ENCODE results near the gene CFAP97.

The CFAP97 gene

DNA sequence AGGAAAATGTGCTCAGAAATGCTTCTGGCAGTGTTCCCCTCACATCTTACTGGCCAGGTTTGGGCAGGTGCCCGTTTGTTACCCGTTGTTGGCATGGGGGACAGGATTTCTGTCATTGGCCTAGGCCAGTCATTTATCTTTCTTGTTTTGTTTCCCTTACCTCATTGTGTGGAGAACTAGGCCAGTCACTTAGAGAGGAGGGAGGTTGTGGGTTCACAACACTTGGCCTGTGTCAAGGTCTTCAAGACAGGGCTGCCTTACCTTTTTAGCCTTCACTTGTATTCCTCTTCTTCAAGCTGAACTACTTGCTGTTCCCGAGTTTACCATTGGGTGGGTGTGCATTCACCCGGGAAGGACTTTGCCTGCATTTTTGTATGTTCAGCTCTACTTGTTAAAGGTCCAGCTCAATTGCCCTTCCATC lies 23.3 kb upstream of the CFAP97 start:
- ChIA-PET POLR2A (interaction anchor here (1.0 to 1.4 kb wide), 3 partner anchors 10 to 493 kb away, joined by 3 to 4 read pairs (median 4); partner anchors contain the start of gene CENPU), CTCF (interaction anchor here (1.1 to 1.6 kb wide), 4 partner anchors 9 to 31 kb away, joined by 3 to 5 read pairs (median 4); partner anchors contain the start of gene SNX25)
- no peak for TF ChIP-seq LEF1 (IDR thresholded peaks at IDR 0.05; ENCODE audit: borderline replicate concordance)
- no peak for TF ChIP-seq ZNF384 (IDR thresholded peaks at IDR 0.05)
- TF ChIP-seq CTBP1 (IDR thresholded peaks at IDR 0.05; ENCODE audit: borderline replicate concordance): no peak
- TF ChIP-seq L3MBTL2 (conservative IDR thresholded peaks at IDR 0.05): no peak
- no peak for TF ChIP-seq SUZ12 (IDR thresholded peaks at IDR 0.05)
- TF ChIP-seq SP1 (IDR thresholded peaks at IDR 0.05): no peak
- TF ChIP-seq, protein P1, sequence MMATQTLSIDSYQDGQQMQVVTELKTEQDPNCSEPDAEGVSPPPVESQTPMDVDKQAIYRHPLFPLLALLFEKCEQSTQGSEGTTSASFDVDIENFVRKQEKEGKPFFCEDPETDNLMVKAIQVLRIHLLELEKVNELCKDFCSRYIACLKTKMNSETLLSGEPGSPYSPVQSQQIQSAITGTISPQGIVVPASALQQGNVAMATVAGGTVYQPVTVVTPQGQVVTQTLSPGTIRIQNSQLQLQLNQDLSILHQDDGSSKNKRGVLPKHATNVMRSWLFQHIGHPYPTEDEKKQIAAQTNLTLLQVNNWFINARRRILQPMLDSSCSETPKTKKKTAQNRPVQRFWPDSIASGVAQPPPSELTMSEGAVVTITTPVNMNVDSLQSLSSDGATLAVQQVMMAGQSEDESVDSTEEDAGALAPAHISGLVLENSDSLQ (IDR thresholded peaks at IDR 0.05): no peak
- no peak for TF ChIP-seq FOXM1 (IDR thresholded peaks at IDR 0.05; ENCODE audit: borderline replicate concordance)
- TF ChIP-seq ARNT (IDR thresholded peaks at IDR 0.05): no peak
- no peak for TF ChIP-seq TARDBP (IDR thresholded peaks at IDR 0.05)
- TF ChIP-seq HDGF (IDR thresholded peaks at IDR 0.05; ENCODE audit: borderline replicate concordance): no peak
- no peak for TF ChIP-seq ELF4 (IDR thresholded peaks at IDR 0.05)
- TF ChIP-seq NFRKB (IDR thresholded peaks at IDR 0.05): no peak
- no peak for TF ChIP-seq FOXK2 (IDR thresholded peaks at IDR 0.05)
- no peak for TF ChIP-seq BHLHE40 (IDR thresholded peaks at IDR 0.05; ENCODE audit: borderline replicate concordance)
- no peak for TF ChIP-seq FOXA1 (IDR thresholded peaks at IDR 0.05)
- no peak for DNase-seq (ENCODE audit: extremely low spot score)

DNA sequence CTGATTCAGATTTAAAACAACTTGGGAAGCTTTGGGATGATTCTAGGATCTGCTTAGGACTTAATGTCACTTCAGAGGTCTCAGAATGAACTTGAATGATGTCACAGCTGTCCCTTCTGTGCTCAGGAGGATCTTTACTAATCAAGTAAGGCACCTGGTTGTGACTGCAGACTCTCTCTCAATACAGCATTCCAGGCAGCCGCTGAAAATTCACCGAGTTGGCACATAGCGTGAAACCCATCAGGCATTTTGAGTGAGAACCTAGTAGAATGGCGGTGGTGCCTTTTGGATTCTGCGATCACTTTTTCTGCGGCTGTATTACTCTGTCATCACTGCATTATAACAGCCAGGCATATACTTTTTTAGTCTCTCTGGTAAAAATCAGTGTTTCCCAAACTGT lies 22.1 kb upstream of the CFAP97 start:
- TF ChIP-seq ARNT (IDR thresholded peaks at IDR 0.05) (no peak), NFRKB (IDR thresholded peaks at IDR 0.05) (no peak), TARDBP (IDR thresholded peaks at IDR 0.05) (no peak)
- TF ChIP-seq, protein P1 (IDR thresholded peaks at IDR 0.05): no peak
- CTCF ChIA-PET: interaction anchor here (1.6 kb wide), 1 partner anchor 14 kb away, joined by 4 read pairs; no protein-coding TSS in a partner anchor
- POLR2A ChIA-PET: no interaction called here
- no peak for DNase-seq (ENCODE audit: extremely low spot score)

DNA sequence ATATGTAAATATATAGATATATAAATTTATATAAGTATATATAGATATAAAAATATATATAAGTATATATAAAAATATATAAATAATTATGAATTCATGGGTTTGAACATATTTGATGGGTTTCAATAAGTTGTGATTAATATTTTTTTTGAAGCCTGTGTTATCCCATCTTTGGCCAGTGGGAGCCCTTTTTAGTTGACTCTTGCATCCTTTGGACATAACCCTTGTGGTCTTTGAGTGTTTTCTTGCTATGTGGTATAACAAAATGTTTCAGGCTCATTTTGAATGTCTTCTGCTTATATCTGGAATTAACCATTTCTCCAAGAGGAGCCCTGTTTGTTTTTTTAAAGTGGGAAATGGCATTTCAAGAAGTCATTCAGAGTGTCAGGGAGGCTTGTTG lies 20.8 kb upstream of the CFAP97 start:
- ChIA-PET POLR2A (no interaction called here), CTCF (no interaction called here)
- TF ChIP-seq LEF1 (IDR thresholded peaks at IDR 0.05; ENCODE audit: borderline replicate concordance) (no peak), ARNT (IDR thresholded peaks at IDR 0.05) (no peak), BHLHE40 (IDR thresholded peaks at IDR 0.05; ENCODE audit: borderline replicate concordance) (no peak), HDGF (IDR thresholded peaks at IDR 0.05; ENCODE audit: borderline replicate concordance) (no peak), ZNF384 (IDR thresholded peaks at IDR 0.05) (no peak), SP1 (IDR thresholded peaks at IDR 0.05) (no peak), CTBP1 (IDR thresholded peaks at IDR 0.05; ENCODE audit: borderline replicate concordance) (no peak), TARDBP (IDR thresholded peaks at IDR 0.05) (no peak), ELF4 (IDR thresholded peaks at IDR 0.05) (no peak), L3MBTL2 (conservative IDR thresholded peaks at IDR 0.05) (no peak), FOXK2 (IDR thresholded peaks at IDR 0.05) (no peak), NFRKB (IDR thresholded peaks at IDR 0.05) (no peak), SUZ12 (IDR thresholded peaks at IDR 0.05) (no peak), FOXA1 (IDR thresholded peaks at IDR 0.05) (no peak)
- TF ChIP-seq, protein P1 (IDR thresholded peaks at IDR 0.05): no peak

DNA sequence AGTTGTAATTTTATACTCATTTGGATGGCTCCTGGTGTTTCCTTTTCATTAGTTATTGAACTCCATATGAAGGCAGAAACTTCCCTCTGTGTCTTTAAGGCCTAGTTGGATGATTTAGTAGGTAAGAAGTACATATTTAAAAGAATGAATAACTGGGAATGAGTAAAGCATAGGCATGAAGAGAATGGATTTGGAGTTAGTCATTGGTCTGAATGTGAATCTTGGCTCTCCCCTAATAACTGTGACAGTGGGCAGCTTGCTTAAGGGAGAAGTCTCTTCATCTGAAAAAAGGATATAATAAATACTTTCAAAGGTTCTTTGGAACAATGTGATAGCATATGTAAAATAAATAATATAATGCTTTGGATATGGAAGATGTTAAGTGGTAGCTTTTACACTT lies 18.8 kb upstream of the CFAP97 start:
- CTCF ChIA-PET: no interaction called here
- no peak for TF ChIP-seq ZNF384 (IDR thresholded peaks at IDR 0.05)
- no peak for TF ChIP-seq HDGF (IDR thresholded peaks at IDR 0.05; ENCODE audit: borderline replicate concordance)
- no peak for DNase-seq (ENCODE audit: extremely low spot score)
- POLR2A ChIA-PET: no interaction called here

More for the DNA sequence above, 20.8 kb upstream of the CFAP97 start:
- DNase-seq (ENCODE audit: extremely low spot score): no peak

DNA sequence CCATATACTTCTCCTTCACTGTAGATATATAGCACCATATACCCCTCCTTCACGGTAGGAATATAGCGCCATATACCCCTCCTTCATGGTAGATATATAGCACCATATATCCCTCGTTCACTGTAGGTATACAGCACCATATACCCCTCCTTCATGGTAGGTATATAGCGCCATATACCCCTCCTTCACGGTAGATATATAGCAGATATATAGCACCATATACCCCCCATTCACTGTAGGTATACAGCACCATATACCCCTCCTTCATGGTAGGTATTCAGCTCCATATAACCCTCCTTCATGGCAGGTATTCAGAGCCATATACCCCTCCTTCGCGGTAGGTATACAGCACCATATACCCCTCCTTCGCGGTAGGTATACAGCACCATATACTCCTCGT lies 18.1 kb upstream of the CFAP97 start:
- ChIA-PET CTCF (no interaction called here), POLR2A (no interaction called here)
- TF ChIP-seq, protein P1 (IDR thresholded peaks at IDR 0.05): no peak
- TF ChIP-seq FOXA1 (IDR thresholded peaks at IDR 0.05) (no peak), CTBP1 (IDR thresholded peaks at IDR 0.05; ENCODE audit: borderline replicate concordance) (no peak), ZNF384 (IDR thresholded peaks at IDR 0.05) (no peak), HDGF (IDR thresholded peaks at IDR 0.05; ENCODE audit: borderline replicate concordance) (no peak), FOXK2 (IDR thresholded peaks at IDR 0.05) (no peak), BHLHE40 (IDR thresholded peaks at IDR 0.05; ENCODE audit: borderline replicate concordance) (no peak)
- no peak for DNase-seq (ENCODE audit: extremely low spot score)

DNA sequence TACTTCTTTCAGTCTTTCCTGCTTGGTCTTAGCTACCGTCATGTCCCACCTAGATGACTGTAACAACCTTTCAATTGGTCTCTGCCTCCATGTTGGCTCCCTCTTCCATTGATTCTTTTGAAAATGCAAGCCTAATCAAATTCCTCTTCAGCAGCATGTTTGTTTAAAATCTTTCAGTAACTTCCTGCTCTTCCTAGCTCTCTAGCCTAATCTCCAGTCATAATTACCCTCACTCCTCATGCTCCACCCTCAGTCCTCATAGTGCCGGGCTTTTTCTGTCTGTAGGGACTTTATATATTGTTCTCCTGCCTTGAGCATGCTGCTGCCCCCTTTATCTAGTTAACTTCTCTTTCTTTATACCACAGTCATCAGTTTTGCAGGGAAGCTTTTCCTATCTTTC lies 17.7 kb upstream of the CFAP97 start:
- ChIA-PET POLR2A (no interaction called here), CTCF (interaction anchor here (0.7 kb wide), 1 partner anchor 655 kb away, joined by 3 read pairs; no protein-coding TSS in a partner anchor)
- no peak for TF ChIP-seq BHLHE40 (IDR thresholded peaks at IDR 0.05; ENCODE audit: borderline replicate concordance)
- TF ChIP-seq NFRKB (IDR thresholded peaks at IDR 0.05): no peak
- TF ChIP-seq FOXK2 (IDR thresholded peaks at IDR 0.05): no peak
- TF ChIP-seq LEF1 (IDR thresholded peaks at IDR 0.05; ENCODE audit: borderline replicate concordance): no peak
- no peak for TF ChIP-seq HDGF (IDR thresholded peaks at IDR 0.05; ENCODE audit: borderline replicate concordance)
- TF ChIP-seq CTBP1 (IDR thresholded peaks at IDR 0.05; ENCODE audit: borderline replicate concordance): no peak
- no peak for TF ChIP-seq TARDBP (IDR thresholded peaks at IDR 0.05)
- TF ChIP-seq ARNT (IDR thresholded peaks at IDR 0.05): no peak
- TF ChIP-seq FOXM1 (IDR thresholded peaks at IDR 0.05; ENCODE audit: borderline replicate concordance): no peak

More for the DNA sequence above, 17.7 kb upstream of the CFAP97 start:
- DNase-seq (ENCODE audit: extremely low spot score): no peak

Data from HEK293T (cell line).